ENCODE results near the gene CUX1.
"Not testable (repeated sequence)": the region's sequence is repeated elsewhere in the genome, so short reads cannot be mapped to it uniquely, and the experiment has no call there.

The CUX1 gene

GRCh38 chr7:102198417-102198956 is 381.1 kb downstream of the CUX1 start:
- DNase-seq, result no peak

GRCh38 chr7:102201576-102201975 is 384.1 kb downstream of the CUX1 start:
- no peak for DNase-seq

GRCh38 chr7:102202556-102202955 is 385.1 kb downstream of the CUX1 start:
- DNase-seq, result no peak

GRCh38 chr7:102203218-102203617 is 385.8 kb downstream of the CUX1 start:
- no peak for DNase-seq

- no peak for DNase-seq
Measured at GRCh38 chr7:102204212-102204611, 386.8 kb downstream of the CUX1 start.

GRCh38 chr7:102205915-102206314 is 388.5 kb downstream of the CUX1 start:
- no peak for DNase-seq

- DNase-seq, result no peak
Measured at GRCh38 chr7:102208826-102209225, 391.4 kb downstream of the CUX1 start.

- DNase-seq, result no peak
Measured at GRCh38 chr7:102210787-102211186, 393.4 kb downstream of the CUX1 start.

- DNase-seq, result no peak
Measured at GRCh38 chr7:102211590-102212550, 394.4 kb downstream of the CUX1 start.

- DNase-seq, result no peak
Measured at GRCh38 chr7:102214477-102215072, 397.1 kb downstream of the CUX1 start.

GRCh38 chr7:102215256-102215655 is 397.8 kb downstream of the CUX1 start:
- no peak for DNase-seq

GRCh38 chr7:102215711-102216110 is 398.3 kb downstream of the CUX1 start:
- no peak for DNase-seq

- no peak for DNase-seq
Measured at GRCh38 chr7:102216573-102217314, 399.3 kb downstream of the CUX1 start.

- peak; percentile 31 for DNase-seq
Measured at GRCh38 chr7:102220229-102220850, 402.9 kb downstream of the CUX1 start.

- DNase-seq, result peak; percentile 49
Measured at GRCh38 chr7:102220960-102221800, 403.8 kb downstream of the CUX1 start.

GRCh38 chr7:102221961-102222360 is 404.5 kb downstream of the CUX1 start:
- no peak for DNase-seq

GRCh38 chr7:102222445-102222844 is 405.0 kb downstream of the CUX1 start:
- no peak for DNase-seq

- DNase-seq, result no peak
Measured at GRCh38 chr7:102223184-102223583, 405.8 kb downstream of the CUX1 start.

GRCh38 chr7:102225025-102225424 is 407.6 kb downstream of the CUX1 start:
- DNase-seq, result no peak

- no peak for DNase-seq
Measured at GRCh38 chr7:102227371-102227770, 409.9 kb downstream of the CUX1 start.

- DNase-seq, result no peak
Measured at GRCh38 chr7:102228935-102229334, 411.5 kb downstream of the CUX1 start.

- DNase-seq, result not testable (repeated sequence)
Measured at GRCh38 chr7:102230162-102230561, 412.7 kb downstream of the CUX1 start.

Data from 8988T (cell line).